Neural cell (in vitro differentiated cells): ENCODE results near the gene ANKRD29.

Source experiments
- CTCF ChIP-seq: fragments of 450-650 bp; IDR thresholded peaks from 2 replicates; pipeline ENCODE4 v1.5.1; 2014; ENCODE audit warnings: antibody characterized with exemption, mild to moderate bottlenecking, moderate library complexity; ENCODE audit not compliant: poor library complexity, severe bottlenecking
- EP300 ChIP-seq: fragments of 450-650 bp; conservative IDR thresholded peaks from 2 replicates; pipeline ENCODE4 v1.6.1; 2014; ENCODE audit warnings: antibody characterized with exemption, mild to moderate bottlenecking, moderate library complexity; ENCODE audit not compliant: poor library complexity, severe bottlenecking
- MXI1 ChIP-seq: fragments of 450-650 bp; conservative IDR thresholded peaks from 2 replicates; pipeline ENCODE4 v1.6.1; 2014; ENCODE audit warnings: antibody characterized with exemption, mild to moderate bottlenecking; ENCODE audit not compliant: poor library complexity, severe bottlenecking
- POLR2AphosphoS5 ChIP-seq: IDR thresholded peaks from 2 replicates; pipeline ENCODE4 v1.6.1; 2012
- REST ChIP-seq: IDR thresholded peaks from 2 replicates; pipeline ENCODE4 v1.6.1; 2012; ENCODE audit warnings: borderline replicate concordance
- TAF1 ChIP-seq: IDR thresholded peaks from 2 replicates; pipeline ENCODE4 v1.6.1; 2012; ENCODE audit warnings: low read depth

GRCh38 chr18:23636071-23636399 is 26.7 kb downstream of the ANKRD29 start:
- TF ChIP-seq CTCF (no peak), EP300 (no peak), TAF1 (no peak), POLR2AphosphoS5 (no peak), MXI1 (no peak), REST (no peak)
